GM21717 (cell line): ENCODE data around the gene PHIP.

Source experiments
- ATAC-seq: cut with Tn5 transposase; IDR thresholded peaks from one replicate; pipeline ENCODE4 v1.9.1; 2021; ENCODE audit warnings: mild to moderate bottlenecking, moderate library complexity; ENCODE audit not compliant: unreplicated experiment

PHIP gene

GRCh38 chr6:79011940-79012339 lies 66.1 kb downstream of the PHIP start:
- ATAC-seq: no peak

GRCh38 chr6:79010422-79010821 lies 67.6 kb downstream of the PHIP start:
- no peak for ATAC-seq

- no peak for ATAC-seq
These were observed 68.2 kb downstream of the PHIP start for GRCh38 chr6:79009819-79010218.

- ATAC-seq: no peak
These were observed 72.6 kb downstream of the PHIP start for GRCh38 chr6:79005497-79005896.

GRCh38 chr6:79005024-79005423 lies 73.0 kb downstream of the PHIP start:
- no peak for ATAC-seq

GRCh38 chr6:79004239-79004638 lies 73.8 kb downstream of the PHIP start:
- ATAC-seq: no peak

- ATAC-seq: no peak
These were observed 76.6 kb downstream of the PHIP start for GRCh38 chr6:79001415-79001814.

GRCh38 chr6:78999737-79000136 lies 78.3 kb downstream of the PHIP start:
- no peak for ATAC-seq

GRCh38 chr6:78995946-78996345 lies 82.1 kb downstream of the PHIP start:
- no peak for ATAC-seq

- no peak for ATAC-seq
These were observed 82.7 kb downstream of the PHIP start for GRCh38 chr6:78995346-78995745.

- no peak for ATAC-seq
These were observed 84.1 kb downstream of the PHIP start for GRCh38 chr6:78993955-78994354.

GRCh38 chr6:78989191-78989590 lies 88.9 kb downstream of the PHIP start:
- ATAC-seq: no peak

- ATAC-seq: no peak
These were observed 91.9 kb downstream of the PHIP start for GRCh38 chr6:78986161-78986560.

- no peak for ATAC-seq
These were observed 93.7 kb downstream of the PHIP start for GRCh38 chr6:78984225-78984950.

- ATAC-seq: no peak
These were observed 110.9 kb downstream of the PHIP start for GRCh38 chr6:78967191-78967590.

- ATAC-seq: no peak
These were observed 111.5 kb downstream of the PHIP start for GRCh38 chr6:78966542-78966941.

- ATAC-seq: no peak
These were observed 115.6 kb downstream of the PHIP start for GRCh38 chr6:78962448-78962847.

GRCh38 chr6:78954740-78955139 lies 123.3 kb downstream of the PHIP start:
- ATAC-seq: no peak

GRCh38 chr6:78953798-78954197 lies 124.3 kb downstream of the PHIP start:
- ATAC-seq: no peak

- no peak for ATAC-seq
These were observed 125.7 kb downstream of the PHIP start for GRCh38 chr6:78952362-78952761.

GRCh38 chr6:78948785-78949184 lies 129.3 kb downstream of the PHIP start:
- no peak for ATAC-seq

GRCh38 chr6:78947962-78948361 lies 130.1 kb downstream of the PHIP start:
- ATAC-seq: no peak

- ATAC-seq: no peak
These were observed 130.5 kb downstream of the PHIP start for GRCh38 chr6:78947529-78947928.
